KOPT-K1 (cell line): ENCODE data around the gene SF3B3.

Experiments
- H3K27ac ChIP-seq: fragments of 200-600 bp; sonication (generic); 2 replicates; pipeline ENCODE4 v1.5.1; 2016; ENCODE audit warnings: antibody characterized with exemption, mild to moderate bottlenecking, low read depth, low read length; ENCODE audit not compliant: poor library complexity, severe bottlenecking
- H3K36me3 ChIP-seq: fragments of 200-600 bp; sonication (generic); 2 replicates; pipeline ENCODE4 v1.5.1; 2017; ENCODE audit warnings: antibody characterized with exemption, mild to moderate bottlenecking, low read length, moderate library complexity; ENCODE audit not compliant: insufficient read depth
- H3K9me3 ChIP-seq: fragments of 200-600 bp; sonication (generic); 2 replicates; pipeline ENCODE4 v1.5.1; 2017; ENCODE audit warnings: antibody characterized with exemption, low read length, mild to moderate bottlenecking; ENCODE audit not compliant: insufficient read depth, poor library complexity, severe bottlenecking

The SF3B3 gene

DNA sequence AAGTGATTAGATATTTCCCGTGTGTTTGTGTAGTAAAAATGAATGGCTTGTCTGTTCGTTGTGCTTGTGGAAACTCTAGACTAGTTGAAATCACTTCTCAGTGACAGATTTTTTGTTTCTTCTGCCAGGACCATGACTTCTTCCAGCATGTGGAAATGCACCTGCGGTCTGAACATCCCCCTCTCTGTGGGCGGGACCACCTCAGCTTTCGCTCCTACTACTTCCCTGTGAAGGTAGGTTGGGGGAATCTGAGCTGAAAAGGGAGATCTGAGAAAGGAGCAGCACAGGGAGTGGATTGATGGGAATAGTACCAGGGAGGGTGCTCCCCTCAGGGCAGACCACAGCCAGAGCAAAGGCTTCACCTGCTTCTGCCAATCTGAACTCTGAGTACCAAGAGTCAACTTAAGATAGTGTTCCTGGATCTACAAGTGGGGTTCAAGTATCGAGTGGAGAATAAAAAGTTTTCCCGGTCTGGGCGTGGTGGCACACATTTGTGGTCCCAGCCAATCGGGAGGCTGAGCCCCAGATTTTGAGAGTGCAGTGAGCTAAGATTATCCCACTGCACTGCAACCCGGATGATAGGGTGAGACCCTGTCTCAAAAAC lies 47.5 kb downstream of the SF3B3 start:
- peaks cover 100% of the 10 kb centered on the region for H3K36me3 ChIP-seq
- no peaks in the 10 kb centered on the region for H3K9me3 ChIP-seq
- H3K27ac ChIP-seq: no peak overlapping the region

- Histone ChIP-seq H3K27ac (no peak overlapping the region), H3K9me3 (no peaks in the 10 kb centered on the region), H3K36me3 (peaks cover 100% of the 10 kb centered on the region)
These were observed 48.0 kb downstream of the SF3B3 start for GRCh38 chr16:70571623-70572022.

DNA sequence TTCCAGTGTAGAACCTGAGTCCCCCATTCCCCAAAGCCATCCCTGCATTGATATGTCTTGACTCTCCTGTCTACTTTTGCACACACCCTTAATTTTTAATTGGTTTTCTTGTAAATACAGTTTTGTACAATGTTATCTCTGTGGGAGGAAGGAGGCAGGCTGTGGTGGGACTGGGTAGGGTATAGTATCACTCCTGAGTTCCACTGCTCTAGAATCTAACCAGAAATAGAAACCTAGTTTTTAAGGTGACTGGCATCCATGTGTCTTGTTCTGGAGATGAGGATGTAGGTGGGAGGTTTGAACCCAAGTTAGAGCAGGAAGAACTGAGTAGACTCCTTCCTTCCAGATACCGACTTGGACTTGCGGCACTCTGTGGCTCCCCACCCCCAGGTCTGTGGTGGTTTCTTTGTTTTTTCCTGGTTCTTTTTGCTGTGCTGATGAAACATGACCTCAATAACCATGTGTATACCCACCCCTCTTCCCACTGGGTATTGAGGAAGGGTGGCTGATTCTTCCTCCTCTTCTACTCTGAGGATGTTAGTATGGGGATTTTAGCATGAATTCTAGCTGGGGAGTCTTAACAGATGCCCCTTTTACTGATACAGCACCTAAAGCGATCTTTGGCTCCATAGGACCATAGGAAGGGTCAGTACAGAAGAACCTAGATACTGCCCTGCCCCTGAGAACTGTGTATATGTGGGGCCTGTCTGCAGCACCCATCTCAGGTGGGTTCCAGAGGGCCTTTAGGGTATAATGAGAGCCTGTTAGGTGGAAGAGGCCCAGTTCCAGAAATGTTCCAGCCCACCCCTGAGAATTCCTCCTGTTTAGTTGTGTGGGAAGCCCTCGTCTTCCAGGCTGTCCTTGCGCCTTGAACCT lies 48.7 kb downstream of the SF3B3 start:
- Histone ChIP-seq H3K36me3 (peaks cover 94% of the 10 kb centered on the region), H3K9me3 (no peaks in the 10 kb centered on the region), H3K27ac (no peak overlapping the region)

DNA sequence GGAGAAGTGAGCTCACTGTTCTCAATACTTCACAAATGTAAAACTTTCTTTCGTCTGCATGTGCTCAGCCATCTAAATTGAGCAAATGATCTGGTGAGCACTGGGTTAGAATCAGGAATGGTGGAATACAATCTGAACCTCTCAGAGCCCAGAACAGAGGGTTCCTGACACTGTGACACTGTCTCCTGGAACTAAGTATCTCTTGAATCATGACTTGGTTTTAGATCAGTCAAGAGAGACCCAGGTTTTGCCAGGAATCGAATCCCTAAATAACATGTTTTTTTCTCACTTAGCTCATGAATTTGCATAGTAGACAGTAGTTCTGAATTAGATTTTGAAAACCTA lies 49.3 kb downstream of the SF3B3 start:
- H3K27ac ChIP-seq: no peak overlapping the region
- no peaks in the 10 kb centered on the region for H3K9me3 ChIP-seq
- peaks cover 88% of the 10 kb centered on the region for H3K36me3 ChIP-seq

- Histone ChIP-seq H3K36me3 (peaks cover 81% of the 10 kb centered on the region), H3K27ac (no peak overlapping the region), H3K9me3 (no peaks in the 10 kb centered on the region)
These were observed 50.0 kb downstream of the SF3B3 start for GRCh38 chr16:70573451-70574121.

GRCh38 chr16:70574595-70575271 lies 51.1 kb downstream of the SF3B3 start:
- Histone ChIP-seq H3K36me3 (peaks cover 70% of the 10 kb centered on the region), H3K27ac (no peak overlapping the region), H3K9me3 (no peaks in the 10 kb centered on the region)

- Histone ChIP-seq H3K9me3 (no peaks in the 10 kb centered on the region), H3K27ac (no peak overlapping the region), H3K36me3 (peaks cover 63% of the 10 kb centered on the region)
These were observed 51.8 kb downstream of the SF3B3 start for GRCh38 chr16:70575376-70575775.

DNA sequence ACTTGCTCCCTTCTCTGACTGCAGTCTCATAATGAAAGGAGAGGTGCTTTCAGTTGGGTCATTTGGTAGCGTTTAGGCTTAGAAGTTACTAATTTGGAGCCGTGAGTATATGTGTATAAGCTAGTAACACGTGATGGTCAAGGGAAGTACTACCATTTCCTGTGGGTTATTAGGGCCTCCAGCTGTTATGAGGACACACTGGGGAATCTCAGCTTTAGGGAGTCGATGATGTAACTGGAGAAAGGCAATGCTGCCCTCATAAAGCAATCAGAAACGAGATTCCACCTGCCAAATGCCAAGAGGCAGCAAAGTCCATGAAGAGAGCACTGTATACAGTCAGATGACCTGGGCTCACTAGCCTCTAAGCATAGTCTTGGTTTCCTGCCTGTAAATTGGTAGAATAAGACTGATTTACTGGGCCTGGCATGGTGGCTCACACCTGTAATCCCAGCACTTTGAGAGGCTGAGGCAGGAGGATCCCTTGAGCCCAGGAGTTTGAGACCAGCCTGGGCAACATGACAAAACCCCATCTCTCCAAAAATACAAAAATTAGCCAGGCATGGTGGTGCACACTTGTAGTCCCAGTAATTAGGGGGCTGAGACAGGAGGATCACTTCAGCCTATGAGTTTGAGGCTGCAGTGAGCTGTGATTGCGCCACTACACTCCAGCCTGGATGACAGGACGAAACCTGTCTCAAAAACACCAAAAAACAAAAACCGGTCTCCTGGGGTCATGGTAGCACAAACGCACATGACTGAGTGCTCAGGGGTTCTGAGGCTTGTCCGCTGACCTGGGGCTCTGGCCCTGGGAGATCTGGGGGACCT lies 53.0 kb downstream of the SF3B3 start:
- H3K36me3 ChIP-seq: peaks cover 51% of the 10 kb centered on the region
- H3K27ac ChIP-seq: no peak overlapping the region
- no peaks in the 10 kb centered on the region for H3K9me3 ChIP-seq

GRCh38 chr16:70577256-70577698 lies 53.7 kb downstream of the SF3B3 start:
- peaks cover 44% of the 10 kb centered on the region for H3K36me3 ChIP-seq
- H3K27ac ChIP-seq: no peak overlapping the region

GRCh38 chr16:70578035-70578434 lies 54.4 kb downstream of the SF3B3 start:
- H3K36me3 ChIP-seq: peaks cover 37% of the 10 kb centered on the region
- no peak overlapping the region for H3K27ac ChIP-seq

More at GRCh38 chr16:70577256-70577698, 53.7 kb downstream of the SF3B3 start:
- no peaks in the 10 kb centered on the region for H3K9me3 ChIP-seq

DNA sequence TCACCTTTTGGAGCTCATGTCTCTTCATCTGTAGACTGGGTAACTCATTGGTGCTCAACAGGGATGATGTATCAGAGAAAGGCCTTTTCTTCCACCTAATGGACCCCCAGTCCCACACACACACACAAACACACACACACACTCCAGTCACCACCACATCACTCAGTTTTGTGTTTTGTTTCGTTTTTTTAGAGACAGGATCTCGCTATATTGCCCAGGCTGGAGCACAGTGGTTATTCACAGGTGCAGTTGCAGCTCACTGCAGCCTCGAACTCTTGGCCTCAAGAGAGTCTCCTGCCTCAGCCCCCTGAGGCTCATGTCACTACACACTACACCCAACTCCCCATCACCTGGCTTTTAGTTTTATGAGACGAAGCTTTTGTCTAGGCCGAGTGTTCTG lies 55.6 kb downstream of the SF3B3 start:
- Histone ChIP-seq H3K9me3 (no peaks in the 10 kb centered on the region), H3K27ac (no peak overlapping the region), H3K36me3 (peaks cover 25% of the 10 kb centered on the region)

More at GRCh38 chr16:70578035-70578434, 54.4 kb downstream of the SF3B3 start:
- no peaks in the 10 kb centered on the region for H3K9me3 ChIP-seq

- Histone ChIP-seq H3K27ac (no peak overlapping the region), H3K9me3 (no peaks in the 10 kb centered on the region), H3K36me3 (peaks cover 18% of the 10 kb centered on the region)
These were observed 56.3 kb downstream of the SF3B3 start for GRCh38 chr16:70579648-70580630.

DNA sequence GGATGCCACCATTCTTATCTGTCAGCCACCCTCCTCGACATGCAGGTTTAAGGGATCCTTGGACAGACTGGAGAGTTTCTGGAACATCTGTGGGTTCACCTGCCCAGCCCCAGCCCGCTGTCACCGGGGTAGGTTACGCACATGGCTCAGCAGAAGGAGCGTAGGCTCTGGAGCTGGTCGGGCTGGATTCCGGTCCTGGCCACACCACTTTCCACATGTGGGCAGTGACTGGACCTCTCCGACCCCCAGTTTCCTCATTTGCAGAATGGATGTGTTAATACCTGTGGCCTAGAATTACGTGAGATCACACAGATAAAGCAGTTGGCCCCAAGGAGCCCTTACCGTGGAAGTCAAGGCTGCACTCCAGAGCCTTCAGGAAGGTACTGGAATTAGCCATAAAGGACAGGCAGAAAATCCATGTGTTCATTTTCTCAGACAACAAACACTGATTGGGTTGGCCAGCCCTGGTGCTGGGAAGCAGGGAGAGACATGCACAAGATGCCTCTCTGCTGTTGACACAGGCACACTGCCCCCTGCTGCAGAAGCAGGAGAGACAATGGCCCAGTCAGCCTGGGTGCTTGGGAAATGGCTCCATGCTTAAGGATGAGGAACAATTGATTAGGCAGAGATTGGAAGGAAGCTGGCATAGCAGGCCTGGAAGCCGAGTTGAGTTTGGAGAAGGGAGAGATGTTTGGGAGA lies 58.8 kb downstream of the SF3B3 start:
- Histone ChIP-seq H3K36me3 (no peaks in the 10 kb centered on the region), H3K27ac (no peak overlapping the region), H3K9me3 (no peaks in the 10 kb centered on the region)
